GM19239 (cell line): ENCODE data around the gene GDF7.
A peak's percentile ranks its signal among the peaks of the same experiment; 100 is the strongest.

Source experiments
- DNase-seq: peaks from one replicate; pipeline ENCODE4 v3.0.0; 2011; ENCODE audit warnings: low spot score; ENCODE audit not compliant: insufficient read length
- FAIRE-seq: peaks from 2 replicates; lab custom pipeline; 2011; peaks lifted over from hg19 to GRCh38; lab: Jason Lieb, UNC

The GDF7 gene

GRCh38 chr2:20642055-20642971, 24.6 kb upstream of the GDF7 start:
- FAIRE-seq (peak; percentile 90), DNase-seq (peak; percentile 91)

GRCh38 chr2:20643060-20643459, 23.9 kb upstream of the GDF7 start:
- DNase-seq = no peak
- FAIRE-seq = no peak

DNA sequence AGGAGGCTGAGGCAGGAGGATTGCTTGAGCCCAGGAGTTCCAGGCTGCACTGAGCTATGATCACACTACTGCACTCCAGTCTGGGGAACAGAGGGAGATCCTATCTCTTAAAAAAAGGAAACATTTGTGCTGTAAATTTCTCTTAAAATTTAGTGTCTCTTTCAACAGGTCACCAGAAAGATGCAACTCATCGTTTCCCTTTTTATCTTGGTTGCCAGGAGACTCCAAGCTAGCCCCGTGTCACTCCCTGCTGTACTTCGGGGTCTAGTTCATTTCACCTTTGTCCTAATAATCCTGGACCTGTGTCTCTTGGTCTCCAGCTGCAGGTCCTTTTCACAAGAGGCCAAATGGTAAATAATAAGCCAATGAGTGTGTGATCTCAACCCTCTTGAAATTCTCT, 23.1 kb upstream of the GDF7 start:
- DNase-seq = no peak
- FAIRE-seq = no peak

GRCh38 chr2:20645301-20645701, 21.6 kb upstream of the GDF7 start:
- no peak for FAIRE-seq
- no peak for DNase-seq

- no peak for FAIRE-seq
- no peak for DNase-seq
These were observed 21.2 kb upstream of the GDF7 start for GRCh38 chr2:20645761-20646160.

GRCh38 chr2:20646446-20646845, 20.5 kb upstream of the GDF7 start:
- DNase-seq (no peak), FAIRE-seq (no peak)

GRCh38 chr2:20647211-20647610, 19.7 kb upstream of the GDF7 start:
- DNase-seq (no peak), FAIRE-seq (no peak)

- FAIRE-seq (no peak), DNase-seq (no peak)
These were observed 19.2 kb upstream of the GDF7 start for GRCh38 chr2:20647738-20648137.

DNA sequence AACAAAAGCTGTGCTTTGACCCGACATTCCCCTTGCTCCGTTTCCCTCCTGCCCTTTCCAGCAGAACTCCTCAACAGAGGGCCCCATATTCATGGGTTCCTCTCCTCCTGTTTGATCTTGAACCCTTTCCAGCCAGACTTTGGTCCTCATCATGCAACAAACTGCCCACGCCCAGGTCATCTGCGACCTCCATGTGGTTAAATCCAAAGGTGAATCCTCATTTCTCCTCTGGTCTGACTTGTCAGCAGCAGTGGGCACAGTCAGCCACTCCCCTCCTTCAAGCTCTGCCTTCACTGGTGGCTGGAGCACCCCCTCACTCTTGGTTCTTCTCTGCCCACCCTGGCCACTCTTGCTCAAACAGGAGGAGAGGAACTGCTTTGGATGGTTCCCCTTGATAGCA, 18.7 kb upstream of the GDF7 start:
- FAIRE-seq (no peak), DNase-seq (no peak)

DNA sequence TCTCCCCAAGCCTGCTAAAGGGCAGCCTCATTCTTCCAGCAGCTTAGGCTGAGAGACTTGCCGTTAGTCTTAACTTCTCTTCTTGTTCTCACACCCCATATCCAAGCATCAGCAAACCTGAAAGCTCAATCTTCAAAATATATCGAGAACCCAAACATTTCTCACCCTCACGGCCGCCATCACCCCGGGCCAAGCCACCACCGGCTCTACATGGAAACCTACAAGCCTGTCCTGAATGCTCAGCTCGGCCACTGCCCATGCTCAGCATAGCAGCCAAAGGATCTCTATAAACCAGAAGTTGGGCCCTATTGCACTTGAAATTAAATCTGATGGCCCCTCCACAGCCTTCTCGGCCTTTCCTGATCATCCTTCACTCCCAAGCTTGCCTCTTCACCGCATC, 18.1 kb upstream of the GDF7 start:
- DNase-seq = no peak
- no peak for FAIRE-seq

- FAIRE-seq (no peak), DNase-seq (no peak)
These were observed 17.4 kb upstream of the GDF7 start for GRCh38 chr2:20649576-20649975.

DNA sequence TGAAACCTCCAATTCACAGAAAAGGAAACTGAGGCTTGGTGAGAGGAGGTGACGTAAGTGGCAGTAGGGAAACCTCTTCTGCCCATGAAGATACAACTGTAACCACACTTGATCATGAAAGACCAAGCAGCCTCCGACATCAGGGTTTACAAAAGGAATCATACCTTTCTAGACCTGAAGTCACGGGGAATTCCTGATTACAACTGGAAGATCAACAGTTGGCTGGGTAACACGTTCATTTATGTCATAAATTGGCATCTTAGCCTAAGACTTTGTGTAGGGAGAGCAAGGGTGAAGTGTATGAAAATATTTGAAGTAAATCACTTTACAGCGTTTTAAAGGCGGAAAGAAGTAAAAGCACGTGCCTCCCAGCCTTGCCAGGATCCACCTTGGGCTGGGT, 17.0 kb upstream of the GDF7 start:
- peak; percentile 42 for FAIRE-seq
- no peak for DNase-seq

DNA sequence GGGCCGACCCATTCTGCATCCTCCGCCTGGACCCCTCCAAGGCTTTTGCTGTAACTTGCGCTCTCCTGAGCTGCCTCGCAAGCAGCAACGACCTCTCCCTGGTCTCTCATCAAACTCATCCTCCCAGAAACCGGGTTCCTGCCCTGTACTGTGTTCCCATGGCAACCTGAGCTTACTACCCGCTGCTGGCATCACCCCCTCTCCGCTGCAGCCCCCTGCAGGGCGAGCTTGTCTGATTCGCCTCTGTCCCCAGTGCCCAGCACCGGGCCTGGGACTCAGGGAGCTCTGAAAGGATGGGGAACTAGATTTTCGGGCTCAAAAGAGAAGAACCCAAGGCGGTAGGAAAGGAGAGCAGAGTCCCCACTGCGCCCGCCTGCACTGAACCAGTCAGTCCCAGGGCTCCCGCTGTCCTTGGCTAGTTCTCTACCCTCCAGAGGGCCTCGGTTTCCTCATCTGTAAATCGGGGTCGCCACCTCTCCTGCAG, 16.5 kb upstream of the GDF7 start:
- DNase-seq (no peak), FAIRE-seq (peak; percentile 23)

DNA sequence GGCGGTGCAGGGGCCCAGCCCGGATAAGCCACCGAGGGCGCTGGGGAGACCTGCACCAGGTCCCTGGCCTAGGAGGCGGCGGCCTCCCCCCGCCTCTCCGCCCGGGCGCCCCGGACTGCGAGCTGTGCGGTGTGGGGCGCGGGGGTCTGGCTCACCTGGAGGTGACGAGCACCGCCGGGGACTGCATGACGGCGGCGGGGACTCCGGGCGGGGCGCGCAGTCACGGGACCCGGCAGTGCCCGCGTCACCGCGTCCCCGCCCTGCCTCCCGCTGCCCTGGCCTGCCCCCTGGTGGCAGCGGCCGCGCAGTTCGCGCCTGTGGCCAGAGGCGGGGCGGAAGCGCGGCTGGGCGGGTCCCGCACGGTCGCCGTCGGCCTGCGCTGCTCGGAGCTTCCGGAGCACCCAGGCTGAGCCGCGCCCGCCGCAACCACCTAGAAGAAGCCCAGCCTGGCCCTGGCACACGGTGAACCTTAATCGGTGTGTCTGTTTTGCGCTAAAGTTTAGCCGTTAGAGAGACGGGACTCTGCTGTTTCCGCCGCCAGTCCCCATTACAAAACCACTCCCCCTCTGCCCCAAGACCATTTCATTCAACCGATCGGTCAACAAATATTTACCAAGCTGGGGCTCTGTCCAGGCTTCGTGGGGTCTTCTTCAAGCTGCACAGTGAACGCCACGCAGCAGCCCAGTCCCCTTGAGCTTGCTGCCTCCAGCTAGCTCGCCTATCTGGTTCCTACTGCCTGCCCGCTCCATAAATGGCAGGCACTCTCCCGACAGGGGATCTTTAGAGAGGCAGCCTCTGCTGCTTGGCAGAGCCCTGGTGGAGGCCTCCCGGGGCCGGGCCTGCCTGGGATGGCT, 15.8 kb upstream of the GDF7 start, which contains the start of gene HS1BP3:
TSS of gene HS1BP3 (minus strand) at position 222 of the 854 bp plus-strand sequence. CDS start at position 187, 35 bp downstream.
- FAIRE-seq (peak; percentile 80), DNase-seq (peak; percentile 93)

DNA sequence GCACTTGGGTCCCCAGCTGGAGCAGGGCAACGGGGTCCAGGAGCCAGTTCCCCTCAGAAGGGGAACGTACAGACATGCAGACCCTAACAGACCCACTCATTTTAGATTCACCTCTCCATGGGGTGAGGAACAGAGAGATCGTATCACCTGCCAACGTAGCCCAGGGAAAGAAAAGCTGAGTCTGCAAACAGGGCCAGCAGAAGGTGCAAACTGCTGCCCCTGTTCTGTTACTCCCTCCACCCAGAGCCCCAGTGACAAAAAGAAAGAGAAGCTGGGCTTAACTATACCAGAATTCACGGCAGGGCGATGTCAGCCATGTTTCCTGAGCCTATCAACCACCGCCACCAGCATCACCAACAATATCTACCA, 15.2 kb upstream of the GDF7 start:
- FAIRE-seq (no peak), DNase-seq (no peak)

- FAIRE-seq (no peak), DNase-seq (no peak)
These were observed 14.8 kb upstream of the GDF7 start for GRCh38 chr2:20652141-20652540.

- no peak for FAIRE-seq
- no peak for DNase-seq
These were observed 14.0 kb upstream of the GDF7 start for GRCh38 chr2:20652673-20653575.

GRCh38 chr2:20653695-20654534, 13.0 kb upstream of the GDF7 start:
- no peak for FAIRE-seq

GRCh38 chr2:20654535-20654813, 12.5 kb upstream of the GDF7 start:
- no peak for DNase-seq
- FAIRE-seq = no peak

More at GRCh38 chr2:20653695-20654534, 13.0 kb upstream of the GDF7 start:
- no peak for DNase-seq
